Kidney (tissue), 14 donors: ENCODE data around the gene BNC2. TPM values are rescaled to one million over a fixed set of nuclear protein-coding genes. Genes with fewer than 3 reads are reported as not detected.

Experiments used
- DNase-seq, 5 donors: peaks; one replicate each; pipeline ENCODE4 v3.0.0-alpha.2; 2013 to 2020
- FAIRE-seq: peaks from 2 replicates; lab custom pipeline; 2012; peaks lifted over from hg19 to GRCh38; lab: Jason Lieb, UNC
- H3K27ac ChIP-seq, 2 donors: one replicate each; pipeline ENCODE4 v1.7.0; 2013; ENCODE audit warnings: low read depth in 2 of 2, low read length in 2 of 2, inconsistent platforms in 1 of 2
- H3K27me3 ChIP-seq: one replicate; pipeline ENCODE4 v1.7.1; 2013; ENCODE audit warnings: low read length, inconsistent platforms; ENCODE audit not compliant: control insufficient read depth, insufficient read depth
- H3K36me3 ChIP-seq, 3 donors: one replicate each; pipeline versions ENCODE4 v1.7.0 to v1.7.1; 2013; ENCODE audit warnings: low read length in 3 of 3, control low read depth in 1 of 3, inconsistent platforms in 1 of 3; ENCODE audit not compliant: insufficient read depth in 3 of 3, control insufficient read depth in 2 of 3
- H3K4me1 ChIP-seq, 3 donors: one replicate each; pipeline versions ENCODE4 v1.7.0 to v1.7.1; 2013; ENCODE audit warnings: low read length in 3 of 3, inconsistent platforms in 1 of 3, low read depth in 1 of 3; ENCODE audit not compliant: control insufficient read depth in 2 of 3, insufficient read depth in 2 of 3
- H3K4me3 ChIP-seq, 3 donors: one replicate each; pipeline versions ENCODE4 v1.7.0 to v1.8.1; 2013; ENCODE audit warnings: low read length in 3 of 3, control low read depth in 1 of 3, inconsistent platforms in 1 of 3
- H3K9ac ChIP-seq, 3 donors: one replicate each; pipeline versions ENCODE4 v1.7.0 to v1.7.1; 2013; ENCODE audit warnings: low read length in 3 of 3, control low read depth in 1 of 3, inconsistent platforms in 1 of 3
- H3K9me3 ChIP-seq, 3 donors: one replicate each; pipeline versions ENCODE4 v1.7.0 to v1.7.1; 2013; ENCODE audit warnings: low read length in 3 of 3, control low read depth in 1 of 3, inconsistent platforms in 1 of 3; ENCODE audit not compliant: control insufficient read depth in 2 of 3, insufficient read depth in 1 of 3
- CTCF ChIP-seq: IDR thresholded peaks from 3 replicates; pipeline ENCODE4 v1.5.1; 2012; ENCODE audit warnings: mild to moderate bottlenecking, moderate library complexity, borderline replicate concordance; ENCODE audit not compliant: insufficient read depth; ENCODE audit errors: extremely low read depth
- intact Hi-C: fragments of 100-400 bp; cut with DNase I; formaldehyde crosslinking; loops from one replicate; pipeline ENCODE4 v1.11.1; 2022
- polyA plus RNA-seq: library from polyadenylated mRNA; stranded (reverse); fragments of 350-450 nt; fragmentation: Illumina TruSeq; extraction: RNeasy Lipid Tissue Mini Kit (QIAGEN cat#74804); gene quantifications from one replicate; pipeline ENCODE4 v1.2.3, GENCODE V29; 2014; ENCODE audit warnings: low read depth, low replicate concordance; ENCODE audit not compliant: insufficient read depth
- total RNA-seq: library from RNA; stranded (reverse); fragmentation: NEBNext Ultra II Directional; extraction: Animal tissue kit (Norgen Biotek cat#: 25700); gene quantifications from one replicate; pipeline ENCODE4 v1.2.1, GENCODE V29; 2021
- donor health status: control.
- donor health status: control.
- donor health status: control.
- donor health status: control.
- donor health status: control.
- donor health status: DM: yes; HTN: yes; CAD: no.
- donor health status: Normal renal cell carcinoma (clear cell type).

BNC2 gene
- total and polyA plus RNA-seq, 2 donors from 2014 or later, result 5.4 to 37.9 TPM

- no peak for FAIRE-seq
- H3K36me3 ChIP-seq, result no peaks in the 10 kb centered on the region
- no peak for TF ChIP-seq CTCF
- intact Hi-C loops, result no loop called here
- no peaks in the 10 kb centered on the region for H3K27me3 ChIP-seq
- peaks cover 0 to 5% (median 0%) of the 10 kb centered on the region in 3 donors for H3K4me1 ChIP-seq
- H3K9ac ChIP-seq, result no peak overlapping the region
- H3K4me3 ChIP-seq, result no peak overlapping the region
- peak in 1 of 5 donors; percentile 20 for DNase-seq
- no peaks in the 10 kb centered on the region for H3K9me3 ChIP-seq
- H3K27ac ChIP-seq, result no peak overlapping the region
These were observed 126.1 kb downstream of the BNC2 start for GRCh38 chr9:16744394-16744793.

GRCh38 chr9:16743375-16743774 lies 127.1 kb downstream of the BNC2 start:
- TF ChIP-seq CTCF, result no peak
- Histone ChIP-seq H3K9me3 (no peaks in the 10 kb centered on the region), H3K27ac (no peak overlapping the region), H3K27me3 (no peaks in the 10 kb centered on the region), H3K9ac (no peak overlapping the region), H3K4me1 (peaks cover 0 to 5% (median 0%) of the 10 kb centered on the region in 3 donors), H3K4me3 (no peak overlapping the region), H3K36me3 (no peaks in the 10 kb centered on the region)
- DNase-seq, result no peak
- no peak for FAIRE-seq
- intact Hi-C loops, result no loop called here

GRCh38 chr9:16735001-16735400 lies 135.5 kb downstream of the BNC2 start:
- H3K27me3 ChIP-seq, result no peaks in the 10 kb centered on the region
- H3K4me3 ChIP-seq, result no peak overlapping the region
- no peak overlapping the region for H3K9ac ChIP-seq
- H3K9me3 ChIP-seq, result no peaks in the 10 kb centered on the region
- peaks cover 0 to 4% (median 0%) of the 10 kb centered on the region in 3 donors for H3K4me1 ChIP-seq
- FAIRE-seq, result no peak
- no peak overlapping the region for H3K27ac ChIP-seq
- no peak for TF ChIP-seq CTCF
- H3K36me3 ChIP-seq, result no peaks in the 10 kb centered on the region
- intact Hi-C loops, result no loop called here
- DNase-seq, result no peak

- no peak for FAIRE-seq
- Histone ChIP-seq H3K27ac (no peak overlapping the region), H3K36me3 (no peaks in the 10 kb centered on the region), H3K9me3 (no peaks in the 10 kb centered on the region), H3K4me1 (peaks cover 0 to 4% (median 0%) of the 10 kb centered on the region in 3 donors), H3K4me3 (no peak overlapping the region), H3K27me3 (no peaks in the 10 kb centered on the region), H3K9ac (no peak overlapping the region)
- DNase-seq, result no peak
- TF ChIP-seq CTCF, result no peak
- intact Hi-C loops, result no loop called here
These were observed 137.9 kb downstream of the BNC2 start for GRCh38 chr9:16732546-16732945.
